ENCODE measurements around the gene ZSWIM6. TPM values are rescaled to one million over a fixed set of nuclear protein-coding genes. Genes with fewer than 3 reads are reported as not detected.

ZSWIM6 gene
- total and polyA plus RNA-seq, 2 of the 4 experiments (the other 2 are of a cell fraction), result 10.8 to 14.1 TPM

- CTCF ChIA-PET, result no interaction called here
These were observed 254.3 kb downstream of the ZSWIM6 start for GRCh38 chr5:61586096-61587084.

More at GRCh38 chr5:61586096-61587084, 254.3 kb downstream of the ZSWIM6 start:
- BruUV-seq (replicated peaks), result no TSS peak
- Histone ChIP-seq H4K8ac (ENCODE audit: low read depth in 2 of 2, low read length in 2 of 2) (no peak overlapping the region), H3K56ac (ENCODE audit: extremely low read depth, insufficient read depth, low read length) (no peak overlapping the region), H4K91ac (ENCODE audit: insufficient read depth, low read depth, low read length) (no peak overlapping the region), H3K27ac (ENCODE audit: insufficient read depth, low read length) (no peak overlapping the region), H3K79me1 (ENCODE audit: low read depth in 1 of 2, low read length in 2 of 2) (no peaks in the 10 kb centered on the region), H3K23ac (ENCODE audit: low read depth, low read length) (no peak overlapping the region), H3K4me3 (ENCODE audit: insufficient read depth, low read depth, low read length) (no peak overlapping the region), H3K4me2 (ENCODE audit: low read depth, low read length) (no peak overlapping the region), H4K5ac (ENCODE audit: low read depth, low read length) (no peak overlapping the region), H2AK9ac (replicated peaks; ENCODE audit: low read depth, low read length, poor library complexity) (no peak overlapping the region), H3K4me1 (ENCODE audit: control insufficient read depth, insufficient read depth, low read length) (no peaks in the 10 kb centered on the region), H3K4ac (ENCODE audit: low read depth, low read length) (no peak overlapping the region), H3K9ac (ENCODE audit: low read depth, low read length) (no peak overlapping the region), H2AK5ac (ENCODE audit: low read depth, low read length) (no peak overlapping the region), H3K18ac (ENCODE audit: low read depth, low read length) (no peak overlapping the region), H2BK20ac (ENCODE audit: low read depth, low read length) (no peak overlapping the region), H3K27me3 (ENCODE audit: control insufficient read depth, insufficient read depth, low read length) (peaks cover 21% of the 10 kb centered on the region), H2BK15ac (ENCODE audit: low read depth, low read length) (no peak overlapping the region), H4K20me1 (ENCODE audit: insufficient read depth, low read length) (no peaks in the 10 kb centered on the region), H3K36me3 (ENCODE audit: control insufficient read depth, insufficient read depth, low read length) (no peaks in the 10 kb centered on the region), H2BK120ac (ENCODE audit: low read depth, low read length) (no peak overlapping the region), H2BK5ac (ENCODE audit: low read depth, low read length, poor library complexity, severe bottlenecking) (no peak overlapping the region), H3K9me3 (ENCODE audit: control insufficient read depth, insufficient read depth, low read length) (no peaks in the 10 kb centered on the region), H3K9me1 (ENCODE audit: insufficient read depth, low read length) (no peaks in the 10 kb centered on the region), H2AFZ (replicated peaks; ENCODE audit: low read length, poor library complexity) (no peak overlapping the region), H3K14ac (replicated peaks; ENCODE audit: low read depth, low read length) (no peak overlapping the region)
- no peak for TF ChIP-seq NFE2L2 (IDR thresholded peaks at IDR 0.05; ENCODE audit: low read depth, low read length)
- TF ChIP-seq FOS (IDR thresholded peaks at IDR 0.05; ENCODE audit: low read depth, low read length), result no peak
- TF ChIP-seq, protein P1, sequence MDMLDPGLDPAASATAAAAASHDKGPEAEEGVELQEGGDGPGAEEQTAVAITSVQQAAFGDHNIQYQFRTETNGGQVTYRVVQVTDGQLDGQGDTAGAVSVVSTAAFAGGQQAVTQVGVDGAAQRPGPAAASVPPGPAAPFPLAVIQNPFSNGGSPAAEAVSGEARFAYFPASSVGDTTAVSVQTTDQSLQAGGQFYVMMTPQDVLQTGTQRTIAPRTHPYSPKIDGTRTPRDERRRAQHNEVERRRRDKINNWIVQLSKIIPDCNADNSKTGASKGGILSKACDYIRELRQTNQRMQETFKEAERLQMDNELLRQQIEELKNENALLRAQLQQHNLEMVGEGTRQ (IDR thresholded peaks at IDR 0.05; ENCODE audit: low read depth, low read length), result no peak
- no peak for TF ChIP-seq SMC3 (IDR thresholded peaks at IDR 0.05; ENCODE audit: low read depth, low read length)
- no peak for TF ChIP-seq MAFK (IDR thresholded peaks at IDR 0.05; ENCODE audit: low read depth, low read length)
- TF ChIP-seq CHD1 (IDR thresholded peaks at IDR 0.05; ENCODE audit: low read depth, low read length), result no peak
- TF ChIP-seq RAD21 (IDR thresholded peaks at IDR 0.05; ENCODE audit: low read length), result no peak
- TF ChIP-seq POLR2A (IDR thresholded peaks at IDR 0.05; ENCODE audit: low read depth, low read length), result no peak
- TF ChIP-seq RCOR1 (IDR thresholded peaks at IDR 0.05; ENCODE audit: insufficient replicate concordance, low read length), result no peak
- ATAC-seq (ENCODE audit: low read depth) (no peak), DNase-seq (no peak)
- in situ Hi-C loops (cut with MboI; ENCODE audit: low sequenced_read_pairs), result no loop called here
- intact Hi-C loops (cut with micrococcal nuclease), result no loop called here
- no CpG with 5 or more reads among the region's 12 CpGs for WGBS, 2 experiments (ENCODE audit: extremely low coverage in 2 of 2, insufficient read length in 1 of 2)
- POLR2A ChIA-PET (ENCODE audit: unreplicated experiment), result no interaction called here
- dilution Hi-C loops (cut with HindIII; ENCODE audit: low sequenced_read_pairs, unreplicated experiment), result no loop called here
